Right atrium auricular region (tissue), 2 donors: ENCODE data around the gene LPIN1. TPM values are rescaled to one million over a fixed set of nuclear protein-coding genes. Genes with fewer than 3 reads are reported as not detected.
A peak's percentile ranks its signal among the peaks of the same experiment; 100 is the strongest.

ENCODE experiments used
- DNase-seq: peaks from one replicate; pipeline ENCODE4 v3.0.0-alpha.2; 2019; ENCODE audit warnings: low spot score
- H3K27ac ChIP-seq, 2 donors: fragments of 200-600 bp; sonication (generic); 1 replicate in 1 of 2; 2 replicates in 1 of 2; pipeline ENCODE4 v1.5.1; 2016 to 2019
- H3K27me3 ChIP-seq, 2 donors: fragments of 200-600 bp; sonication (generic); one replicate each; pipeline versions ENCODE4 v1.5.1 to v1.6.0; 2017 to 2019
- H3K36me3 ChIP-seq: fragments of 200-600 bp; sonication (generic); one replicate; pipeline ENCODE4 v1.5.1; 2016
- H3K4me1 ChIP-seq, 2 donors: fragments of 200-600 bp; sonication (generic); one replicate each; pipeline versions ENCODE4 v1.5.1 to v1.6.0; 2017 to 2019
- H3K4me3 ChIP-seq, 2 donors: fragments of 200-600 bp; sonication (generic); 1 replicate in 1 of 2; 2 replicates in 1 of 2; pipeline ENCODE4 v1.5.1; 2017 to 2019; ENCODE audit warnings: mild to moderate bottlenecking in 1 of 2, moderate library complexity in 1 of 2
- H3K9me3 ChIP-seq, 2 donors: fragments of 200-600 bp; sonication (generic); one replicate each; pipeline ENCODE4 v1.5.1; 2019
- CTCF ChIP-seq, 2 donors: fragments of 200-600 bp; sonication (generic); IDR thresholded peaks; one replicate each; pipeline ENCODE4 v1.5.1; 2019; ENCODE audit warnings: antibody characterized with exemption in 2 of 2
- total RNA-seq, 2 donors: library from RNA; depleted of rRNA; stranded (reverse); fragments of >200 nt; gene quantifications; one replicate each; pipeline ENCODE4 v1.1.0, GENCODE V29; 2016

The LPIN1 gene, protein sequence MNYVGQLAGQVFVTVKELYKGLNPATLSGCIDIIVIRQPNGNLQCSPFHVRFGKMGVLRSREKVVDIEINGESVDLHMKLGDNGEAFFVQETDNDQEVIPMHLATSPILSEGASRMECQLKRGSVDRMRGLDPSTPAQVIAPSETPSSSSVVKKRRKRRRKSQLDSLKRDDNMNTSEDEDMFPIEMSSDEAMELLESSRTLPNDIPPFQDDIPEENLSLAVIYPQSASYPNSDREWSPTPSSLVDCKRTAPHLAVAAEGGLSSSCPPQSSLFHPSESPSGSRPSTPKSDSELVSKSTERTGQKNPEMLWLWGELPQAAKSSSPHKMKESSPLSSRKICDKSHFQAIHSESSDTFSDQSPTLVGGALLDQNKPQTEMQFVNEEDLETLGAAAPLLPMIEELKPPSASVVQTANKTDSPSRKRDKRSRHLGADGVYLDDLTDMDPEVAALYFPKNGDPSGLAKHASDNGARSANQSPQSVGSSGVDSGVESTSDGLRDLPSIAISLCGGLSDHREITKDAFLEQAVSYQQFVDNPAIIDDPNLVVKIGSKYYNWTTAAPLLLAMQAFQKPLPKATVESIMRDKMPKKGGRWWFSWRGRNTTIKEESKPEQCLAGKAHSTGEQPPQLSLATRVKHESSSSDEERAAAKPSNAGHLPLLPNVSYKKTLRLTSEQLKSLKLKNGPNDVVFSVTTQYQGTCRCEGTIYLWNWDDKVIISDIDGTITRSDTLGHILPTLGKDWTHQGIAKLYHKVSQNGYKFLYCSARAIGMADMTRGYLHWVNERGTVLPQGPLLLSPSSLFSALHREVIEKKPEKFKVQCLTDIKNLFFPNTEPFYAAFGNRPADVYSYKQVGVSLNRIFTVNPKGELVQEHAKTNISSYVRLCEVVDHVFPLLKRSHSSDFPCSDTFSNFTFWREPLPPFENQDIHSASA
- 10 to 100 TPM; 21.0 to 27.4 TPM for total RNA-seq

DNA sequence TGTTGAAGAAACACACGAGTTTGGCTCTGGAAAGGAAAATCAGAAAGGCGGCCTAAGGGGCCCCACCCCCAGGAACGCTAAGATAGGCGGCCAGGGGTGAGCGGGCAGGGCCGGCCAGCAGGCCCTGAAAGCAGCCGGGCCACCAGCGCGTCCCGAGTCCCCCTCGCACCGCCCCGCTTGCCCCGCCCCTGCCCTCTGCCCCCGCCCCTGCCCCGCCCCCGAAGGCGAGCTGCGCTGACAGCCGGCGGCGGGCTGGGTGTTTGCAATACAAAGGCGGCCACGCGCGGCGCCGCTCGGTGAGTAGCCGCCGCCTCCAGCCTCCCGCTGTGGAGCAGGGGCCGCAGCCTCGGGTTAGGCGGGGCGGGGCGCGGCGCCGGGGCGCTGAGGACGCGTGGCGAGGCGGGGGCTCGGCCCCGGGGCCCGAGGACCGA, at the start of gene LPIN1:
Gene LPIN1, plus strand, starts transcription at position 257 of the 431 bp plus-strand sequence. CDS start 18,910 bp downstream, outside the sequence.
- H3K27me3 ChIP-seq = no peaks in the 10 kb centered on the region
- peak in 1 of 2 donors; percentile 21 for TF ChIP-seq CTCF (IDR thresholded peaks at IDR 0.05)
- no peaks in the 10 kb centered on the region for H3K9me3 ChIP-seq
- peak within 1 kb of the TSS; percentile 80 to 87 for H3K4me3 ChIP-seq
- no peaks in the 10 kb centered on the region for H3K36me3 ChIP-seq
- peaks cover 0 to 73% of the 10 kb centered on the region in 2 donors for H3K4me1 ChIP-seq
- H3K27ac ChIP-seq = peak within 1 kb of the TSS; percentile 90 to 94
- peak; percentile 92 for DNase-seq

- DNase-seq = no peak
- Histone ChIP-seq H3K9me3 (no peaks in the 10 kb centered on the region), H3K36me3 (no peaks in the 10 kb centered on the region), H3K27ac (peak overlapping the region in 1 of 2 donors; percentile 80), H3K27me3 (no peaks in the 10 kb centered on the region), H3K4me1 (peaks cover 0 to 30% of the 10 kb centered on the region in 2 donors), H3K4me3 (no peak overlapping the region)
- TF ChIP-seq CTCF (IDR thresholded peaks at IDR 0.05) = no peak
These were observed 49.7 kb upstream of the LPIN1 start for GRCh38 chr2:11696736-11697102.

DNA sequence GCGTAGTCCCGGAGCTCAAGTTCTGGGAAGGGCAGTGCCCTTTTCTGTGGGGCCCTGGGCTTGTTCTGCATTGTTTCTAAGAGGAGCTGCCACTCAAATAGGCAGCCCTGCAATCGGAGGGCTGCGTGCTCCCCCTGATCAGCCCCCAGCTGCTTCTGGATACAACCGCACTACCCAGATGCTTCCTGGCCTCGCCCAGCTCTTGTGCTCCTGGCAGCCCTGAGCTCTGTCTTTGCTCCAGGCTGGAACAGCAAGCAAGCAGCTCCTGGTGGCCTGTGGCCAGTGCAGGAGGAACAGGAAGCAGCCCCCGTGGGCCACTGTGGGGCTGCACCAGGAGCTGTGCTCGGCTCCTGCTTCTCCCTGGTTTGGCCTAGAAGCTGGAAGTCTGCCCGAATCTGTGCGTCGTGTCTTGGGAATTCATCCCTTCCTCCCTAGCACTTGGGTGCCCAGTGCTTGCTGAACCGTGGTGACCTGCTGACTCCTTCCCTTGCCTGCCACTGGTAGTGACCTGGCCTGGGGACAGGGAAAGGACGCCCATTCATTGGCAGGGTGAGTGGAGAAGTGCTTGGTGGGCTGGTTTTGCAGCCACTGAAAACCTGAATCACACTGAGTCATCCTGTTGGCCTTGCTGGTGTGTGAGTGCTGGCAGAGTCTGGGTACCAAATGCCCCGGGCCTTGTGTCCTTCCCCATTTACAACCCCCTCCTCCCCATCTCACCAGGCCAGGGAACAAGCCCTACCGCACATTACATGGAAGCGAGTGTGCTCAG, 49.1 kb upstream of the LPIN1 start:
- no peak overlapping the region for H3K4me3 ChIP-seq
- no peaks in the 10 kb centered on the region for H3K36me3 ChIP-seq
- TF ChIP-seq CTCF (IDR thresholded peaks at IDR 0.05) = no peak
- no peak for DNase-seq
- peaks cover 0 to 30% of the 10 kb centered on the region in 2 donors for H3K4me1 ChIP-seq
- H3K9me3 ChIP-seq = no peaks in the 10 kb centered on the region
- no peaks in the 10 kb centered on the region for H3K27me3 ChIP-seq
- peak overlapping the region; percentile 80 to 87 for H3K27ac ChIP-seq

GRCh38 chr2:11698009-11698922, 48.2 kb upstream of the LPIN1 start:
- no peak for TF ChIP-seq CTCF (IDR thresholded peaks at IDR 0.05)
- H3K4me1 ChIP-seq = peaks cover 0 to 27% of the 10 kb centered on the region in 2 donors
- peak; percentile 83 for DNase-seq
- H3K27ac ChIP-seq = peak overlapping the region; percentile 80 to 87
- H3K36me3 ChIP-seq = no peaks in the 10 kb centered on the region
- no peak overlapping the region for H3K4me3 ChIP-seq
- no peaks in the 10 kb centered on the region for H3K27me3 ChIP-seq
- no peaks in the 10 kb centered on the region for H3K9me3 ChIP-seq
